HG03432 (cell line): ENCODE data around the gene SORCS2.

Experiments used
- ATAC-seq: cut with Tn5 transposase; IDR thresholded peaks from one replicate; pipeline ENCODE4 v1.9.1; 2021; ENCODE audit warnings: mild to moderate bottlenecking, moderate library complexity; ENCODE audit not compliant: unreplicated experiment

SORCS2 gene

DNA sequence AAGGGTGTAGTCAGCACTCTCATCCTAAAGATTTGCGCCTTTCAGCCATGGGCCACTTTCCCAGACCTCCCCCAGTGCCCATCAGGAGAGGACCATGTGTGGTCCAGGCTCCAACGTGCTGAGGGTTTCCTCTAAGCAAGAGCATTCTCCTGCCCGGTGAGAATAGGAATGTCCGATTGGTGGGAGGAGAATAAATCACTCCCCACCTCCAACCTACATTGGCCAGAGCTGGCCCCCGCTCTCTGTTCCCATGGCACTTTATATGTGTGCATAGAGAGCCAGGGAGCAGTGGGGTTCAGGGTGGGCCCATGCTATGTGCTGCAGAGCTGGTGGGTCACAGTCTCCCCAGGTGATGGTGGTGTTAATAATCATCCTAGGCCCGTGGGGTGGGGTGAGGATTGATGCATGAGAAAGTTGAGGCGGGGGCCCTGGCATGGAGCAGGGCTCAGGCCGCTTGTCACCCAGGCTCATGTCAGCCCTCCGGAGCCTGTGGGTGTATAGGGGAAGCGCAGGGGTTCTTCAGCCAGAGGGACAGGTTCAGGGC, 6.8 kb upstream of the SORCS2 start:
- no peak for ATAC-seq

- ATAC-seq, result no peak
These were observed 6.3 kb upstream of the SORCS2 start for GRCh38 chr4:7186031-7186430.

DNA sequence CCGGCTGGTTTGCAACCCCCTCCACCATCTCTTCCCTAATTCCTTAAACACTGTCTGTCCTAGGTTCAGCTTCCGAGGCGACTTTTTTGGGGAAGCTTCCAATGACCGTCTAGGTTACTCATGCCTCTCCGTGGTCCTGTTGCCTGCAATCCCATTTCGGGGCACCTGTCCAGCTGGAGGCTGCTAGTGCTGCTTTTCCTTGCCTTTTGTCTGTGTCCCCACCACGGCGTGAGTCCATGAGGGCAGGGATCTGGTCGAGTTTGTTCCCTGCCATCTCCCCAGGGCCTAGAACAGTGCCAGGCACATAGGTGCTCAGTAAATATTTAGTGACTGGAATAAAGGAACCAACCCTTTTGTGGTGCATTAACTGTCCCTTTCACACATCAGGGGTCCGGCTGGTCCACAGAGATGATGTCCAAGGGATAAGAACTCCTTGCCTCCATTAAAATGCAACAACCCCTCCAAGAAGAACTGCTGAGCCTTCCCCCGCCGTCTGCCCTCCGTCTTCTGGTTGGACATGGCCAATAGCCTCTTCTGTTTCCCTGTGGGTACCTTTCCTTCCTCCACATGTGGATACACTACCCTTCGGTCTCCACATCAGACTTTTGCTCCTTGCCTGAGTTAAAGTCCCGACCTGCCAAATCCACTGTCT, 5.7 kb upstream of the SORCS2 start:
- no peak for ATAC-seq

- ATAC-seq, result no peak
These were observed 5.2 kb upstream of the SORCS2 start for GRCh38 chr4:7187168-7187535.

DNA sequence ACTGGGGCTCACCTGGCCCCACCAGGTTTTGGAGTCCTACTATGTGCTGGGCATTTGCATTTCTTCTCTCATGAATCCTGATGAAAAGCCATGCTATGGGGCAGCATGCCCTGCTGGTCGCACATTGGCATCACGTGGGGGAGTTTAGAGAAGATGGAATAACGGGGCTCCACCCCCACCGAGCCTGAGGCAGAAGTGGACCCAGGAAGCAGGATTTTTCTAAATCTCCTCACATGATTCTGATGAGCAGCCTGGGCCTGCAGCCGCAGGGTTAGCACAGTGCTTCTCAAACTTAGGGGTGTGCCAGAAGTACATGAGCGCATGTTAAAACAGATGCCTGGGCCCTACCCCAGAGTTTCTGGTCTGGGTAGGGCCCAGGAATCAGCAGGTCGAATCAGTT, 4.6 kb upstream of the SORCS2 start:
- no peak for ATAC-seq

DNA sequence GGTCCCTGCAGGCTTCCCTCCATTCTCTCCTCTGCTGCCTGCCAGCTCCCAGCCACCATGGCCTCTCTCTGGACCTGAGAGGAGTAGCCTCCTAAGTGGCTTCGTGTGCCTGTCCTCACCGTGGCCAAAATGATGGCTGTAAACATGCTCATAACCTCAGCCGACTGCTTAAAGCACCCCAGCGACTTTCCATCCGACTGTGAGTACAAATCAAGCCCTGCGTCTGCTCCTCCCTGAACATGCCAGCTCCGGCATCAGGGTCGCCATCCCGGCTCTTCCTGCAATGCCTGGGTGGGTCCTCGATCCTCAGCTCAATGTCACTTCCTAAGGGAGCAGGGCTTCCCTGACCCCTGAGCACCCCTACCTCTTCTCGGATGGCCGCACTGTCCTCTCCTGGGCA, 3.3 kb upstream of the SORCS2 start:
- no peak for ATAC-seq

GRCh38 chr4:7189475-7190277, 2.7 kb upstream of the SORCS2 start:
- no peak for ATAC-seq

DNA sequence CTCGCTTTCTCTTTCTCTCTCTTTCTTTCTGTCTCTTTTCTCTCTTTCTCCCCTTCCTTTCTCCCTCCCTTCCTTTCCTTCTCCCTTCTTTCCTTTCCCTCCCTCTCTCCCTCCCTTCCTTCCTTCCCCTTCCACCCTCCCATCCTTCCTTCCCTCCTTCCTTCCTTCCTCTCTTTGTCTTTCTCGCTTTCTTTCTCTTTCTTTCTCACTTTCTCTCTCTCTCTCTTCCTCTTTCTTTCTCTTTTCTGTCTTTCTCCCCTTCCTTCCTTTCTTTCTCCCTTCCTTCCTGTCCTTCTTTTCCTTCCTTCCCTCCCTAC, 2.1 kb upstream of the SORCS2 start:
- no peak for ATAC-seq

GRCh38 chr4:7190691-7191545, 1.4 kb upstream of the SORCS2 start:
- ATAC-seq, result no peak

DNA sequence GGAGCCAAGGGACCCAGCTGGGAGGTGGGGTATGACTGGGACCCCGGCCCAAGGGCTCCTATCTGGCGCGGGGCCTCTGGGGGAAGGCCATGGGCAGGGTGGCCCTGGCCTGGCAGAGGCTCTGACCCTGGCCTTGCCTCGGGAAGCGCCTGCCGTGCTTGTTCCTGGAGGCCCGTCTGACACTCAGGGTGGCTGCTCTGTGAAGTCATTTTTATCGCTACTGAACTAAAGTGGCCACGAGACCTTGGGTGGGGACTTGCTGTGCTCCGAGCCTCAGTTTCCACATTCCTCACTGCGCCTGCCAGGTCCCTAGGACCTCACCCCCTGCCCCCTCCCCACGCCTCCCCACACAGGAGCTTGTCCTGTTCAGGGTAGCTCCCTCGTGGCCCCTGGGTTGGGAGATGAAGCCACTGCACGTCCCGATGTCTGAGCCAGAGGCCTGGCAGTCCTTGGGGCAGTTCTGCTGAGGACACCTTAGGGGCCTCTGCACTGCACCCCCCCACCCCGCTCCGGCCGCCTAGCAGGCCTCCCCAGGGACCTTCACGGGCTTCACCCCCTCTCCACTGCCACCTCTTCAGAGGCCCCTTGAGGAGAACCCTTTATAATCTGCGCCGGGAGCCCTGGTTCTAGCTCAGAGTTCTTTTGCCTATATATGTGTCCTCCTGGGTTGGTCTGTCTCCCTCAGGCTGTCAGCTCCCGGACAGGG, 639 bp upstream of the SORCS2 start:
- ATAC-seq, result no peak

DNA sequence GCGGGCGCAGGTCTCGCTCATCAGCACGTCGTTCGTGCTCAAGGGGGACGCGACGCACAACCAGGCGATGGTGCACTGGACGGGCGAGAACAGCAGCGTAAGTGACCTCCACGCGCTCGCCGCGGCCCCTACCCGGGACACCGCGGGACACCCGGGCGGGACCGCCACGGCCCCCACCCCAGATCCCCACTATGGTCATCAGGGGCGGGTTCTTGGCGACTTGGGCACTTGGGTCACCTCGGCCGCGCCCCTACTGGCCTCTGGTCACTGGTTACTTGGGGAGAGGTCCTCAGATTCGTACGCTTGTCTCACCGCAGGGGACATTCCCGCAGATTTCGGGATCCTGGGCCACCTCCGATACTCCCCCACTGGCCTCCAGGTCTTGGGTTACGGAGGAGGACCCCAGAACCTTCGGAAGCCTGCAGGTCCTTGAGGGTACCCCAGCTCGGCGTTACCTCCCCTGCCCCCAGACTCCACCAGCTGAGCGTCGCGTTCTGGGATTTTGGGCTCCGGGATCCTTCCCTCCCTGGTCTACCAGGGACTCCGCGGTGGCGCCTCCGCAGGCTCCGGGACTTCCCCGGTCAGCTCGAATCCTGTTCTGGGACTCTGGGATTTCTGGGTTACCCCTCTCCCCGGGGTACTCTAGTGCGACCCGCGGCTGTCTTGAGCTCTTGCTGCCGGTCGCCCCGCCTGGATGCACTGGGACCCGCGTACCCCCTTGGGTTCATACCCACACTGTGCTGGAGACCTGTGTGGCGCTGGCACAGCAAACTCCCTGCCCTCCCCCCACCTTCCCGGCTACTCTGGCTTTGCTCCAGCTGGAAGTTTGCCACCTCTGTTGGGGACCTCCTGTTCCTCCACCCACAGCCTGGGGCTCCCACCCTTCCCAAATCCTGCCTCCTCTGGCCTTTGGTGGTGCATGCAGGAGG, 956 bp downstream of the SORCS2 start:
- ATAC-seq, result no peak

- no peak for ATAC-seq
These were observed 2.2 kb downstream of the SORCS2 start for GRCh38 chr4:7194251-7195140.

DNA sequence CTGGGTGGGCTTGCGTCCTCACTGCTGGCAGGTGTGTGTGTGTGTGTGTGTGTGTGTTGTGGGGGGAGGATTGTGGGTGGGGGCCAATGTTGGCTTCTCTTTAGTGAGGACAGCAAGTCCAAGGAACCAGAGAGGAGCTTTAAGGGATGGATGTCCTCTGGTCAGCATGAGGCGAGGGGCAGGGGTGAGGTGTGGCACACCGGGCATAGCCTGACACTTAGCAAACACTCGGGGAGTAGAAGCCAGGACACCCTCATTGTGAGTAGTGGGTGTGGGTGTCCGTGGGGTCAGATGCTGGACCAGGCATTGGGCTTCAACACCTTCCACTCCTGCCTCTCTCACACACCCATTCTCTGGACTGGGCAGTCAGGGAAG, 2.8 kb downstream of the SORCS2 start:
- ATAC-seq, result no peak

DNA sequence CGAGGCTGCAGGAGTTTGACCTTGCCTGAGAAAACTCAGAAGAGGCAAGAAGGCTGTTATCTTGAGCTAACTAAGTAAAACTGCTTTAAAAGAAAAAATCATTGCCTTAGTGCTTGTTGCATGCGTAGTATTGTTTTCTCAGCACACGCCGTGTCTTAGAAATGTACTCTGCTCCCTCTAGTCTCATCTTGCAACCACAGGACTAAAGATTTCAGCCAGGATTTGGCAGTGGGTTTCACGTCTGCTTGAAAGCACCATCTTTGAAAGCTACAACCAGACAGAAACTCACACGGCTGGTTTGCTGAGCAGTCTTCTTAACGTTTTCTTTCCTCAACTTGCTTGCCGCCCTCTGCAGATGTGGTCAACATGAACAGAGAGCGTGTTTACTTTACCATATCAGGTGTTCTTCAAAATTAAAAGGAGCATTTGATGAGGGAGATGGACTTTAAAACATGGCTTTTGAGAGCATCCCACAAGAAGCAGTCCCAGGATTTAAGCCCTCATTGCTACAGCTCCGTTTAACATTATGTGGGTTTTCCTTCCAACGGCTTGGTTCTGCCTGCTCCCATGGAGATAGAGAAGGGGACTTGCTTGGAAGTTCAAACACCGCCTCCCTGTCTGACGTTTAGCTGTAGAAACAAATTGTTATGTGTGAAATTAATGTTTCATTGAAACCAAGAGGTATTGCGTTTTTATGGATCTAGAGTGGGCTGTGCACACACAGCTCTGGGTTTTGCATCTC, 3.4 kb downstream of the SORCS2 start:
- no peak for ATAC-seq

GRCh38 chr4:7196288-7196651, 3.9 kb downstream of the SORCS2 start:
- ATAC-seq, result no peak

- no peak for ATAC-seq
These were observed 4.4 kb downstream of the SORCS2 start for GRCh38 chr4:7196736-7197135.

DNA sequence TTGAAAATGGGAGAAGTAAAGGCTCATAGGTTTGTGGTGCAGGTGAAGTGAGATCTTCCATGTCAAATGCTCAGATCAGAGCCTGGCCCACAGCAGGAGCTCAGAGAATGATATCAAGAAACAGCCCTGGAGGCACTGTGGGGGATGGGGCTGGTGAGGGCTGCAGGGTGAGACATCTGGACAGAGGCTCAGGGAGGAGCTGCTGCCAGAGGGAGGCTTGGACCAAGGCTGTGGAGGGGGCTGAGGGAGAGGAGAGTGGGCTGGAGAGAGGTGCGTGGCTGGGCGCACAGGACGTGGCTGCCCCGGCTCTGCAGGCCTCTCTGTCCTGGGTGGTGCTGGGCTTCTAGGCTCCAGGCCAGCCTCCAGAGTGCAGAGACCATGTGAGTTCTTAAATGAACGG, 5.6 kb downstream of the SORCS2 start:
- ATAC-seq, result no peak

DNA sequence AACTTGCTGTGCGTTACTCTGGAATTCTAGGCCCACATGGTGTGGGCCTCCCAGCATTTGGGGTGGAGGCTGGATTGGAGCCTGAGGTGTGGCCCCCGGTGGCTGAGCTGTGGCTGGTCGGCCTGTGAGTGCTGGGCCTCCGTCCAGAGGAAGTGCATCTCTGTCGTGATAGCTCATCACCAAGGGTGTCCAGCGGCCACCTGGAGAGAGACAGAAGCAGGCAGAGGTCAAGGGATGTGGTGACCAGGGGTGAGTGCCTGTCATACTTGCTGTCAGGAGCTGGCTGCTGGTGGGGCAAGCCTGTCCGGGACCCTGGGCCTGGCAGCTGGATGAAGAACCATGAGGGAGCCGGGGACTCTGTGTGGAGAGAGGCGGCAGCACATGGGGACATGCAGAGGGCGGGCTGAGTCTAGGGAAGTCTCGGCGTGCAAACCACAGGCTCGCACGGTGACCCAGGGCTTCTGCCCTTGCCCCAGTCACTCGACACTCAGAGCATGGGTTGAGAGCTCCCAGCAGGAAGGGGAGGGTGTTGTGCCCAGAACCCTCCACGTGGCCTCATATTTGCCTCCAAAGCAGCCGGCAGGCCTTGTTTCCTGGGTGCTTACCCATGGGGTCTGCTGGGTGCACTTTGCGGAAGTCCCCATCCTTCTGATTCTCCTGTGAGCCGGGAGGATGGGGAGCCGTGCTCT, 6.2 kb downstream of the SORCS2 start:
- no peak for ATAC-seq
